NCI-H1436 (cell line): ENCODE data around the gene SRP9.
"Not testable (repeated sequence)": the region's sequence is repeated elsewhere in the genome, so short reads cannot be mapped to it uniquely, and the experiment has no call there.

Source experiments
- DNase-seq: peaks from one replicate; lab custom pipeline; 2025; lab: John Stamatoyannopoulos, UW

SRP9 gene

GRCh38 chr1:225755671-225756319 is 21.8 kb upstream of the SRP9 start:
- DNase-seq, result no peak

GRCh38 chr1:225757927-225758656 is 19.5 kb upstream of the SRP9 start:
- no peak for DNase-seq

GRCh38 chr1:225759972-225760371 is 17.7 kb upstream of the SRP9 start:
- not testable (repeated sequence) for DNase-seq

GRCh38 chr1:225760531-225760930 is 17.1 kb upstream of the SRP9 start:
- DNase-seq, result no peak

- DNase-seq, result not testable (repeated sequence)
Measured at GRCh38 chr1:225761395-225761794, 16.2 kb upstream of the SRP9 start.

GRCh38 chr1:225762002-225762441 is 15.6 kb upstream of the SRP9 start:
- peak; percentile 50 for DNase-seq

- no peak for DNase-seq
Measured at GRCh38 chr1:225762444-225762843, 15.2 kb upstream of the SRP9 start.

- DNase-seq, result no peak
Measured at GRCh38 chr1:225763716-225764548, 13.7 kb upstream of the SRP9 start.

- no peak for DNase-seq
Measured at GRCh38 chr1:225765982-225766674, 11.5 kb upstream of the SRP9 start.

GRCh38 chr1:225766967-225767633 is 10.5 kb upstream of the SRP9 start:
- peak; percentile 63 for DNase-seq

- DNase-seq, result peak; percentile 53
Measured at GRCh38 chr1:225767634-225768540, 9.7 kb upstream of the SRP9 start.

- DNase-seq, result no peak
Measured at GRCh38 chr1:225768662-225769426, 8.8 kb upstream of the SRP9 start.

GRCh38 chr1:225769687-225770086 is 7.9 kb upstream of the SRP9 start:
- no peak for DNase-seq

- DNase-seq, result no peak
Measured at GRCh38 chr1:225770561-225771248, 6.9 kb upstream of the SRP9 start.

GRCh38 chr1:225771661-225772322 is 5.8 kb upstream of the SRP9 start:
- DNase-seq, result no peak

GRCh38 chr1:225772323-225772768 is 5.3 kb upstream of the SRP9 start:
- peak; percentile 87 for DNase-seq

GRCh38 chr1:225772848-225773247 is 4.8 kb upstream of the SRP9 start:
- DNase-seq, result no peak
